D721Med (cell line): Measurements from ENCODE around the gene ERC1.

Experiments used
- DNase-seq: peaks from one replicate; pipeline ENCODE4 v3.0.0; 2011; ENCODE audit warnings: low spot score; ENCODE audit not compliant: insufficient read length
- FAIRE-seq: peaks from 2 replicates; lab custom pipeline; 2011; peaks lifted over from hg19 to GRCh38; lab: Jason Lieb, UNC
- TF ChIP-seq, protein P1 (sequence below): IDR thresholded peaks from 2 replicates; pipeline ENCODE4 v1.5.1; 2012; ENCODE audit warnings: mild to moderate bottlenecking, control low read depth; ENCODE audit not compliant: insufficient read depth; ENCODE audit errors: missing control alignments

Gene ERC1

DNA sequence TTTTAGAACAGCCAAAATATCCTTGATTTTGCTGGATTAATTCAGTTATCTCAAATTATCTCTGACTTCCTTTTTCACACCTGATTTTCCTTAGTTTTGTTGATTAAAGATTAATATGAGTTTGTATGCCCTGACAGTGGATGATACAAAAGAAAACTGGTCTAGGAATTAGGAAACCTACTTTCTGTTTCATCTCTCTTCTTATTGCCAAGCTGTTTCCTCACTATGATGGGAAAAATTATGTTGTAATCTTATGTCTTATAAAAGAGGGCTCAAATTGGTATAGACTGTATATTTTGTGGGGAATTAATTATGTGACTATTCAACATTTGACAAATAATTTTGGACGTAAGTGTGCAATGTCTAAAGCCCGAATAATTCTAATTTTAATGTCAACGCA, 331.8 kb downstream of the ERC1 start:
- TF ChIP-seq, protein P1, sequence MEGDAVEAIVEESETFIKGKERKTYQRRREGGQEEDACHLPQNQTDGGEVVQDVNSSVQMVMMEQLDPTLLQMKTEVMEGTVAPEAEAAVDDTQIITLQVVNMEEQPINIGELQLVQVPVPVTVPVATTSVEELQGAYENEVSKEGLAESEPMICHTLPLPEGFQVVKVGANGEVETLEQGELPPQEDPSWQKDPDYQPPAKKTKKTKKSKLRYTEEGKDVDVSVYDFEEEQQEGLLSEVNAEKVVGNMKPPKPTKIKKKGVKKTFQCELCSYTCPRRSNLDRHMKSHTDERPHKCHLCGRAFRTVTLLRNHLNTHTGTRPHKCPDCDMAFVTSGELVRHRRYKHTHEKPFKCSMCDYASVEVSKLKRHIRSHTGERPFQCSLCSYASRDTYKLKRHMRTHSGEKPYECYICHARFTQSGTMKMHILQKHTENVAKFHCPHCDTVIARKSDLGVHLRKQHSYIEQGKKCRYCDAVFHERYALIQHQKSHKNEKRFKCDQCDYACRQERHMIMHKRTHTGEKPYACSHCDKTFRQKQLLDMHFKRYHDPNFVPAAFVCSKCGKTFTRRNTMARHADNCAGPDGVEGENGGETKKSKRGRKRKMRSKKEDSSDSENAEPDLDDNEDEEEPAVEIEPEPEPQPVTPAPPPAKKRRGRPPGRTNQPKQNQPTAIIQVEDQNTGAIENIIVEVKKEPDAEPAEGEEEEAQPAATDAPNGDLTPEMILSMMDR: no peak
- DNase-seq (no peak), FAIRE-seq (no peak)

DNA sequence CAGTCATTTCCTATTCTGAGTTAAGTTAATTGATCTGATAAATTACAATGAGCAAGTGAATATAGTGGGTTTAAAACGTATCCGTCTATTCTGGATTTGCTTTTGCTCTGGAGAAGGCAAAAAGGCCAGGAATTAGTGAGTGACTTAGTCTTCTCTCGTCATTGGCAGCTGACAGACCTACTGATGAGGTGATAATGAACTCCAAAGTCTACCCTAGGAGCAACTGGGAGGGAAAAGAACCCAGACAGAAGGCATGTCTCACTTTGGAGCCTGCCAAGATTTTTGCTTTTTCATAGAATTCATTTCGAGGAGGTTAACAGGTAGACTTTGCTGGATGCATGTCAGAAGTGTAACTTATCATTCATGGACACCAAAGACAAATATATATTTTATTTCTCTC, 333.1 kb downstream of the ERC1 start:
- TF ChIP-seq, protein P1: no peak
- no peak for FAIRE-seq
- no peak for DNase-seq

DNA sequence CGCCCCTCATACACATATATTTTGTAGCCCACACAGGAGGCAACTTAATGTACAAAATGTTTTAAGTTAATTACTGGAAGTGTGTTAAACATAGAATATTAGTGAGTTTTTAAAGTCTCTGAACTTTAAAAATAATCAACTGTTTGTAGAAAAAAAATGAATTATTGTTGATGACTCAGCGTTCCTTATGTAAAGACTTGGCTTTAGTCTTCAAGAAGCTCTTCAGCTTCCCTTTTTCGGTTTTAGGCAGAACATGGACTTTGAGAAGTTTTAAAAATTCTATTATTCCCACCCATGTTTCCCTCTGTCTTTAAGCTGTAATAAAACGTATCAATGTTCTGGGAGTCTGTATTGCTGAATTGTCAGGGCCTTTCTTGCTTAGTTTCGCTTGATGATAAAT, 333.9 kb downstream of the ERC1 start:
- no peak for FAIRE-seq
- TF ChIP-seq, protein P1: no peak
- DNase-seq: no peak

DNA sequence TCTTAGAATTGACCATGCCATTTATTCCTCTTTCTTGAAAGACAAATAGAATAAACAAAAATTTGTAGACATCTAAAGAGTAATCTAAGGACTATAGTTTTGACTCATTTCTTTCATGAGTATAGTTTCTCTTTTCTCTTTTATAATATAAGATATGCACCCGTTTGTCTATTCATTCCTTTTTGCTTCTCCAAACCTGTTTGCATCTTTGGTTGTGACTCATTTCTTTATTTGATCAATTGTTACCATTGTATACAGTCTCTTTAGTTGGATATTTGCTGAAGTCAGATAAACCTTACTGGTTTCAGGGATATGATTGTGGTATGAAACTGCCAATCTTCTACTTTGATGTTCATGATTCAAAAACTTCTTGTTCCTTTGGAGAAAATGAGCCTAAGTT, 334.6 kb downstream of the ERC1 start:
- TF ChIP-seq, protein P1: no peak
- FAIRE-seq: no peak
- DNase-seq: no peak

DNA sequence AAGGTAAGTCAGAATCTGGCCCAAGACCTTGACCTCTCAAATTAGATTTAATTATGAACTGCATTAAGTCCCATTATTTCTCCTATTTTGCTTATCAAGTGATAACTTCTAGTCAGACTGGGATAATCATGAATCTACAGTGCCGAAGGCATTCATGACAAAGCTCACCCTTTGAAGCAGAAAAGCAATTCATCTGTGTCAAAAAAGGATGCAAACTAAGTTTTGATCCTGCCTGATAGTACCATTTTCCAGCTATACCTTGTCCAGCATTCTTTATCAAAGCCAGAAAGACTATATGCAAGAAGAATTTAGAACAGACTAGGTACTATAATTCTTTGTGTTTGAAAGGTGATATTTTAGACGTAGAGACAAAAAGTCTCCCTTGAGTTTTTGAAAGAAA, 335.2 kb downstream of the ERC1 start:
- TF ChIP-seq, protein P1: no peak
- DNase-seq (no peak), FAIRE-seq (no peak)

DNA sequence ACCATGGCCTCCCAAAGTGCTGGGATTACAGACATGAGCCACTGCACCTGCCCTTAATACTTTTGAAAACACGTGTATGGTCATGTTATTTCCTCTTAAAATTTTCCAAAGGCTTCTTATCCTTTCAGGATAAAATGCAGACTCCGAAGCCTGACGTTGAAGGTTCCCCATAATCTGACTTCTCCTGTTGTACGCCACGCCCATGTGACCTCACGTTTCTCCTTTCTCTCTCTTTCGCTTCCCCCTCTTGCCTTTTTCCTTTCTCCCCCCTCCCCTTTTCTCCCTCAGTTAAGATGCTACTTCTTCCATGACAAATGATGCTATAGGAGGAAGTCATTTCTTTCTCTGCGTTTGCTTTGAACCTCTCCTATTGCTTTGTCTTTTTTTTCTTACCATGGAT, 337.4 kb downstream of the ERC1 start:
- TF ChIP-seq, protein P1: no peak
- DNase-seq (no peak), FAIRE-seq (no peak)

DNA sequence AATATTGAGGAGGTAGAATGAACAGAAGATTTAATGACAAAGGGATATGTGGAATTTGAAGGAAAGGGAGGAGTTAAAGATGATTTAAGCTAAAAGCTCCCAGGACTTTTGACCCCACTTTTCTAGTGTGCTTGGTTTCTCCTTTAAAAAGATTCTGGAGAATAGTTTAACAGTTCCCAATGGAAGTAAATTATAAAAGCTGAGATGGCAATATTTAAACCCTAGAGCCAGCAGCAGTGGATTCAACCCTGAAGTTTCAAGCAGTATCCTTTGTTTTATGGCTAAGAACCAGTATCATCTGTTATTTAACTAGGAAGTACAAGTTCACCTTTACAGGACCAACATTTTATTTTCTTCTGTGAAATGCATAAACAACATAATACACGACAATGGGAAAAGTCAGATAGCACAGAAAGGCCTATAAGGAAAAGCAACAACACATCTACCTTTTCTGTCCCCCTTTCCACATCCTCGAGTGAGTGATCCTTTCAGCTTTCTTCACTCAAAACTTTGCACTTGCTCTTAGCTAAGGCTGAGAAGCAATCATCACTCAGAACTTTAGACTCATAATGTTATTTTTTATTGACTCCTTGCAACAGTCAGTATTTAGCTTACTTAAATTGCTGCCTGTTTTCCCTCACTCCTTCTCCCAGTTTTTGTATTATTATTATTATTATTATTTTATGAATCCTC, 338.9 kb downstream of the ERC1 start:
- DNase-seq (no peak), FAIRE-seq (no peak)
- TF ChIP-seq, protein P1: no peak
